Ascending aorta (tissue), 2 donors: Measurements from ENCODE around the gene EHD4. TPM values are rescaled to one million over a fixed set of nuclear protein-coding genes. Genes with fewer than 3 reads are reported as not detected.

Experiments used
- DNase-seq, 2 donors: peaks; one replicate each; pipeline ENCODE4 v3.0.0-alpha.2; 2019; ENCODE audit warnings: low spot score in 2 of 2
- H3K27ac ChIP-seq, 2 donors: fragments of 200-600 bp; sonication (generic); one replicate each; pipeline ENCODE4 v1.5.1; 2016 to 2017; ENCODE audit warnings: mild to moderate bottlenecking in 1 of 2
- H3K27me3 ChIP-seq: fragments of 200-600 bp; sonication (generic); one replicate; pipeline ENCODE4 v1.5.1; 2017
- H3K36me3 ChIP-seq, 2 donors: fragments of 200-600 bp; sonication (generic); one replicate each; pipeline ENCODE4 v1.5.1; 2016
- H3K4me1 ChIP-seq, 2 donors: fragments of 200-600 bp; sonication (generic); one replicate each; pipeline ENCODE4 v1.5.1; 2016 to 2017; ENCODE audit warnings: mild to moderate bottlenecking in 1 of 2
- H3K4me3 ChIP-seq, 2 donors: fragments of 200-600 bp; sonication (generic); one replicate each; pipeline ENCODE4 v1.5.1; 2016 to 2017; ENCODE audit warnings: mild to moderate bottlenecking in 1 of 2
- H3K9me3 ChIP-seq, 2 donors: fragments of 200-600 bp; sonication (generic); one replicate each; pipeline ENCODE4 v1.5.1; 2016
- CTCF ChIP-seq, 3 experiments: fragments of 200-600 bp in 2 of 3; fragments of 450-650 bp in 1 of 3; sonication (generic) in 2 of 3; IDR thresholded peaks; one replicate each; pipeline ENCODE4 v1.5.1; 2016 to 2019; ENCODE audit warnings: antibody characterized with exemption in 3 of 3, mild to moderate bottlenecking in 1 of 3, moderate library complexity in 1 of 3
- intact Hi-C: fragments of 100-400 bp; cut with DNase I; formaldehyde crosslinking; loops from one replicate; pipeline ENCODE4 v1.15.1; 2023
- total RNA-seq: library from RNA; depleted of rRNA; stranded (reverse); fragments of >200 nt; gene quantifications from one replicate; pipeline ENCODE4 v1.1.0, GENCODE V29; 2016

EHD4 gene
- total RNA-seq, 1 donor from 2014 or later: 70.4 TPM

GRCh38 chr15:42014406-42014805, 42.0 kb upstream of the EHD4 start:
- Histone ChIP-seq H3K4me3 (no peak overlapping the region), H3K27me3 (no peaks in the 10 kb centered on the region), H3K27ac (no peak overlapping the region), H3K9me3 (no peaks in the 10 kb centered on the region), H3K36me3 (no peaks in the 10 kb centered on the region), H3K4me1 (no peaks in the 10 kb centered on the region)
- intact Hi-C loops: no loop called here
- TF ChIP-seq CTCF (IDR thresholded peaks at IDR 0.05): no peak
- DNase-seq: no peak

- no peaks in the 10 kb centered on the region for H3K4me1 ChIP-seq
- no peaks in the 10 kb centered on the region for H3K9me3 ChIP-seq
- no peaks in the 10 kb centered on the region for H3K36me3 ChIP-seq
- TF ChIP-seq CTCF (IDR thresholded peaks at IDR 0.05): no peak
- H3K4me3 ChIP-seq: no peak overlapping the region
- intact Hi-C loops: no loop called here
- no peaks in the 10 kb centered on the region for H3K27me3 ChIP-seq
- H3K27ac ChIP-seq: no peak overlapping the region
- no peak for DNase-seq
These were observed 40.6 kb upstream of the EHD4 start for GRCh38 chr15:42012928-42013482.

- Histone ChIP-seq H3K4me1 (no peaks in the 10 kb centered on the region), H3K27me3 (no peaks in the 10 kb centered on the region), H3K9me3 (no peaks in the 10 kb centered on the region), H3K27ac (no peak overlapping the region), H3K4me3 (no peak overlapping the region), H3K36me3 (no peaks in the 10 kb centered on the region)
- no peak for TF ChIP-seq CTCF (IDR thresholded peaks at IDR 0.05)
- intact Hi-C loops: no loop called here
- DNase-seq: no peak
These were observed 39.9 kb upstream of the EHD4 start for GRCh38 chr15:42012241-42012640.

GRCh38 chr15:42011074-42011473, 38.7 kb upstream of the EHD4 start:
- H3K9me3 ChIP-seq: no peaks in the 10 kb centered on the region
- H3K4me3 ChIP-seq: no peak overlapping the region
- no peak overlapping the region for H3K27ac ChIP-seq
- TF ChIP-seq CTCF (IDR thresholded peaks at IDR 0.05): no peak
- H3K27me3 ChIP-seq: no peaks in the 10 kb centered on the region
- DNase-seq: no peak
- intact Hi-C loops: no loop called here
- no peaks in the 10 kb centered on the region for H3K36me3 ChIP-seq
- no peaks in the 10 kb centered on the region for H3K4me1 ChIP-seq

- no peak overlapping the region for H3K27ac ChIP-seq
- TF ChIP-seq CTCF (IDR thresholded peaks at IDR 0.05): no peak
- no peaks in the 10 kb centered on the region for H3K36me3 ChIP-seq
- no peaks in the 10 kb centered on the region for H3K4me1 ChIP-seq
- intact Hi-C loops: no loop called here
- H3K4me3 ChIP-seq: no peak overlapping the region
- H3K27me3 ChIP-seq: no peaks in the 10 kb centered on the region
- no peak for DNase-seq
- no peaks in the 10 kb centered on the region for H3K9me3 ChIP-seq
These were observed 38.1 kb upstream of the EHD4 start for GRCh38 chr15:42010434-42010833.

- TF ChIP-seq CTCF (IDR thresholded peaks at IDR 0.05): no peak
- no peak for DNase-seq
- Histone ChIP-seq H3K27ac (no peak overlapping the region), H3K36me3 (no peaks in the 10 kb centered on the region), H3K27me3 (no peaks in the 10 kb centered on the region), H3K4me3 (no peak overlapping the region), H3K4me1 (no peaks in the 10 kb centered on the region), H3K9me3 (no peaks in the 10 kb centered on the region)
- intact Hi-C loops: no loop called here
These were observed 37.1 kb upstream of the EHD4 start for GRCh38 chr15:42009474-42009873.
